HG03460 (cell line): ENCODE measurements around the gene SPATA2L.

Source experiments
- ATAC-seq: cut with Tn5 transposase; IDR thresholded peaks from one replicate; pipeline ENCODE4 v1.9.1; 2021; ENCODE audit not compliant: unreplicated experiment

Gene SPATA2L, protein sequence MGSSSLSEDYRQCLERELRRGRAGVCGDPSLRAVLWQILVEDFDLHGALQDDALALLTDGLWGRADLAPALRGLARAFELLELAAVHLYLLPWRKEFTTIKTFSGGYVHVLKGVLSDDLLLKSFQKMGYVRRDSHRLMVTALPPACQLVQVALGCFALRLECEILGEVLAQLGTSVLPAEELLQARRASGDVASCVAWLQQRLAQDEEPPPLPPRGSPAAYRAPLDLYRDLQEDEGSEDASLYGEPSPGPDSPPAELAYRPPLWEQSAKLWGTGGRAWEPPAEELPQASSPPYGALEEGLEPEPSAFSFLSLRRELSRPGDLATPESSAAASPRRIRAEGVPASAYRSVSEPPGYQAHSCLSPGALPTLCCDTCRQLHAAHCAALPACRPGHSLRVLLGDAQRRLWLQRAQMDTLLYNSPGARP

DNA sequence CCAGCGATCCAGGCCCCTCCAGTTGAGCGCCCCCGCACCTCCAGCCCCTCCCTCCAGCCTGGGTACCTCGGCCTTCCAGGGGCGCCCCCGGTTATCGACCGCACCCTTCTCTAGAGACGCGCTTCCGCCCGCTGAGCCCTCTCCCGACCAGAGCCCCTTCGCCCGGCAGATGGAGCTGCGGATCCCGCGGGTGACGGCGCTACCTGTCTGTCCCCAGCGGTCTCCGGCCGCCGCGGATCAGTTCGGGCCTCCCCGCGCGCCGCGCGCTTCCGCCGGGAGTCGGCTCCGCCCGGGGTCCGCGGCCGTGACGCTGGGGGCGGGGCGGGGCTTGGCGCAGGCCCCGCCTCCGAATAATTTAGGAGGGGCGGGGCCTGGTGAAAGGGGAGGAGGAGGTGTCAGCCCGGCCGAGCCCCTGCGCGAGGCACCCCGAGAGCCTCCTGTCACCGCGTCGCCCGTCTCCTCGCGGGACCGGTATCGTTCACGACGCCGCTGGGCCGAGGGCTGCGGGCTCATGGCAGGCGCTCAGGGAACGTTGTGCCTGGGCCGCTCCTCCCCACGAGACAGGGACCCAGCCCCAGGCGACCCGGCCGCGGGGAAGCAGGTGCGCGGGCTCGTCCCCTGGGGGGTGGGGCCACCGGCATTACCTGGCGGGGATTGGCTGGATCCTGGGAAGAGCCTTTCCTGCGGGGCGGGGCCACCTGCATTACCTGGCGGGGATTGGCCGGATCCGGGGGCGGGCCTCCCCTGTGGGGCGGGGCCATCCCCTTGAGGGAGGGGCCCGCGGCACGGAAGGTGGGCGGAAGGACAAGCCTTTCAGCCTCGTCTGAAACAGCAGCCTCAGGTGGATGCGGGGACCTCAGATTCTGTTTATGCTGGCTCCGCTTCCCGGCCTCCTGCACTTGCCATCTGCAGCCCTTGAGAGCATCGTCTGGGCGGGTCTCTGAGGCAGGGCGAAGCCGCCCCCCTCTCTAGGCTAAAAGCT is at the start of gene SPATA2L:
SPATA2L (minus strand) TSS at position 281 of the 982 bp plus-strand sequence. CDS start 473 bp downstream, outside the sequence.
- peak; percentile 53 for ATAC-seq

DNA sequence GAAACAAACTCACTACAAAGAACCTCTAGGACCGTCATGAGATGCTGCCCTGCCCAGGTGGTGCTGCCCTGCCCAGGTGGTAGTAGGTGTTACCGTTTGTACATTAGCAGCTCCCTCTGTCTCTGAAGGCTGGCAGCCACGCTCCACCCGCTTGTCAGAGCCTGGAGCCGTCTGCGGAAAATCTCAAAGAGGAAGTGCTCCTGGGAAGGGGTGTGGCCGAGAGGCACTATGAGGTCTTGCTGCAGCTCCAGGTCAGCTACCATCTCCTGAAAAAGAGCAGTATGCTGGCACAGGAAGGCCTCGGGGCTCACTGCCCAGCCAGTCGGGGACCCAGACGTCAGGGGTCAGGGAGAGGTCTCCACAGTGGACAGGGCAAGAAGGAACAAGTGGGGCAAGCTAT is 48.1 kb upstream of the SPATA2L start:
- ATAC-seq: no peak

- no peak for ATAC-seq
Measured at GRCh38 chr16:89748921-89749320, 47.4 kb upstream of the SPATA2L start.

DNA sequence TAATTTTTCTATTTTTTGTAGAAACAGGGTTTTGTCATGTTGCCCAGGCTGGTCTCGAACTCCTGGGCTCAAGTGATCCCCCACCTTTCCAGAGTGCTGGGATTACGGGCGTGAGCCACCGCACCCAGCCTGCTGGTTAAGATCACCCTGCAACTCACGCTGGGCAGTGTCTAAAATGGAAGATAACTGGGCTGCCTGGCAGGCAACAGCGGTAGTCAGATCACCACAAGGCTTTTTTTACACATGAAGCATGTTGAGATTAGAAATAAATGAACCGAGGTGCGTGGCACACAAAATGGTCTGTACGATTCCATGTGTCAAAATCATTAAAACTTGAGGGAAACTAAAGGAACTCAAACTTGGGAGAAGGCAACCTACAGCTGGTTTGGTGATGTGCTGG is 46.6 kb upstream of the SPATA2L start:
- no peak for ATAC-seq

DNA sequence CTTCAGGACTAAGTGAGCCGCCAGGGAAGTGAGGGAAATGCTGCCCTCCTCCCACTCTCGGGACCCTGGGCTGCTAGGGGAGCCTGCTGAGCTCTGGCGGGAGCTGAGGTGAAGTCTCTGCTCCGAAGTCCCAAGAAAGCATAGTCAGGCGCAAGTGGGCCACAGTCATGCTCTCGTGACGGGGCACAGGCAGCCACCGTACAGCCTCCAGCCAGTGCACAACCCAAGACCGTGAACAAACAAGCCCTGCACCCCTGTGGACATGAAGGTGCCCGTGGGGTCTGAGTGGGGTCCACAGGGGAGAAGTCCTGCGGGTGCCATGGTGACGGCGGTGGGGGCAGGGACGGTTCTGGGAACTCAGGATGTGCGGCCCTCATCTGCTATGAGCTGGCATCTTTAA is 44.5 kb upstream of the SPATA2L start:
- no peak for ATAC-seq

- no peak for ATAC-seq
Measured at GRCh38 chr16:89744813-89745212, 43.3 kb upstream of the SPATA2L start.

GRCh38 chr16:89742948-89743347 is 41.4 kb upstream of the SPATA2L start:
- ATAC-seq: no peak

DNA sequence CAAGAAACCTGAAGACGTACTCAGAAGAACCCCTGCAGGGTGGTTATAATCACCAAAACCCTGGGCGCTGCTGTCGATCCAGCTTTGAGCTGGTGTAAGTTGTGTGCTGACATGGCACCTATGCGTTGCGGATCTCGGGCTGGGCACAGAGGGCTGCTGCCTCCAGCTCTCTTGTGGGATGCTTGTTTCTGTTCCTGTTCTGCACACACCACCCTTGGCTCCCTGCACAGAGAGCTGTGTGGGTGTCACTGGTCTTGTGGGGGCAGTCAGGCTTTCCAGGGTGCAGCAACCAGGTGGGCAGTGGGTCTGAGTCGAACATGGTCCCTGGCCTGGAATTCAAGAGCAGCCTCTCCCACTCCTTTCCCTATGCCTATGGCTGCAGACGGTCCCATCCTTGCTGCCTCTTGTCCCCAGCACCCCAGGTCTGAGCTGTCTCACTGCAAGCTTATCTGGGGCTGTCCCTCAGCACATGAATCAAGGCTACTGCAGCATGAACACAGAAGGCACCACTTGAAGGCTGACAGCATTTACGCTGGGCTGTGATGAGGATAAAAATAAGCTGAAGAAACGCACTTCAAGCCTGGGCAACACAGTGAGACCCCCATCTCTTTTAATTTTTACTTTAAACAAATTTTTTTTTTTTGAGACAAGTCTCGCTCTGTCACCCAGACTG is 40.0 kb upstream of the SPATA2L start:
- ATAC-seq: no peak

DNA sequence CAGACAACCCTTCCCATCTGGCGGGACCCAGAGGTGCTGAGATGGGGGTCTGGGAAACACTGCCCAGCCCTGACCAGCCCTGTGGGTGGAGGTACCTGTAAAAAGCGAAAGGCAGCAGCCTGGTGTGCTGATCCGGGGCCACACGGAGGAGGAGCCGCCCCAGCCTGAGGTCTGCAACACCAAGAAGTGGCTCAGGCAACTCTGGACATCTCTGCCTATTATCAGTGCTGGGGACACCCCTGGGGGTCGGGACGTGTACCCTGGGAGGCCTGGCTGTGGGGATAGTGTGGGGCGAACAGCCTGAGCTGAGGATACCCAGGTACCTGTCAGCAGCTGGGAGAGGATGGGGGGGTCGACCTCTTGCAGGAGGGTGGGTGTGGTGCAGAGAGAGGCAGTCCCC is 37.9 kb upstream of the SPATA2L start:
- no peak for ATAC-seq

- ATAC-seq: no peak
Measured at GRCh38 chr16:89738538-89739317, 37.2 kb upstream of the SPATA2L start.

GRCh38 chr16:89738072-89738377 is 36.5 kb upstream of the SPATA2L start:
- no peak for ATAC-seq

- no peak for ATAC-seq
Measured at GRCh38 chr16:89737341-89738071, 36.0 kb upstream of the SPATA2L start.

DNA sequence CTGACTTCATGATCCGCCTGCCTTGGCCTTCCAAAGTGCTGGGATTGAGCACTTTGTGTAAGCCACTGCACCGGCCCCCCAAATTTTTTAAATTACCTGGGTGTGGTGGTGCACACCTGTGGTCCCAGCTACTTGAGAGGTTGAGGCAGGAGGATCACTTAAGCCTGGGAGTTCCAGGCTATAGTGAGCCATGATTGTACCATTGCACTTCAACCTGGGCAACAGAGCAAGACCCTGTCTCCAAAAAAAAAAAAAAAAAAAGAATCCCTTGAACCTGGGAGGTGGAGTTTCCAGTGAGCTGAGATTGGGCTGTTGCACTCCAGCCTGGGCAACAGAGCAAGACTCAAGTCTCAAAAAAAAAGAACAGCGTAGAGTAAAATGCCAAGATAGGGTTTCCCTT is 35.0 kb upstream of the SPATA2L start:
- ATAC-seq: no peak

- no peak for ATAC-seq
Measured at GRCh38 chr16:89733792-89734191, 32.3 kb upstream of the SPATA2L start.

GRCh38 chr16:89733322-89733721 is 31.8 kb upstream of the SPATA2L start:
- ATAC-seq: no peak

DNA sequence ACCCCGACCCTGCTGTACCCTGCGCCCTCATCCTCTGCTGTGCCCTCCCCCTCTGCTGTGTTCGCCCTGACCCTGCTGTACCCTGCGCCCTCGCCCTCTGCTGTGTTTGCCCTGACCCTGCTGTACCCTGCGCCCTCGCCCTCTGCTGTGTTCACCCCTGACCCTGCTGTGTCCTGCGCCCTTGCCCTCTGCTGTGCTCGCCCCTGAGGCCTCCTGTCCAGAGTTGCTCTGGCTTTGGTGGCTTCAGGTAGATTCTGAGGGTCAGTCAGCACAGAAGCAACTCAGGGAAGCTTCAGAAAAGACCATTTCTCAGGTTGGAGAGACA is 31.4 kb upstream of the SPATA2L start:
- no peak for ATAC-seq

DNA sequence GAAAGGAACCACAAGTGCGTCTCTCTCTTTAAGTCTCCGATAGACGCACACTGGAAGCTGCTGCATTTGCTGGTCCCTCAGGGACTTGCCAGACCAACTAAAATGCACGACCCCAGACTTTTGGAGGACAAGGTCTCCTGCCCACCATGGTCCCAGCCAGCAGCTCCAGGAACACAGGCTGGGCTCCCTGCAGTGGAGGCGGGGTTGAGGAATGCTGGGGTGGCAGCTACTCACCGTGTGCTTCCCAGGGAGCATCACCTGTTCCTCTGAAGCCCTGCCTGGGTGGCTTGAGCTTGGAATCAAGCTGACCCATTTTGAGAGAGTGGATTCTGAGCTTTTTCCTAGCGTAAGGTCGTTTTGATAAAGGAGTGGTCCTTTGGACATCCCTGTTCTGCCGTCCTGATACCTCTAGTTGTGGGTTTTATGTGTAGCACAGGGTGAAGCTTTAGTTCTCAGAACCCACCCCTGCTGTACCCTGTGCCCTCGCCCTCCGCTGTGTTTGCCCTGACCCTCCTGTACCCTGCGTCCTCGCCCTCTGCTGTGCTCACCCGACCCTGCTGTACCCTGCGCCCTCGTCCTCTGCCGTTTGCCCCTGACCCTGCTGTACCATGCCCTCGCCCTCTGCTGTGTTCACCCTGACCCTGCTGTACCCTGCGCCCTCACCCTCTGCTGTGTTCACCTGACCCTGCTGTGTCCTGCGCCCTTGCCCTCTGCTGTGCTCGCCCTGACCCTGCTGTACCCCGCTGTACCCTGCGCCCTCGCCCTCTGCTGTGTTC is 30.8 kb upstream of the SPATA2L start:
- ATAC-seq: no peak

DNA sequence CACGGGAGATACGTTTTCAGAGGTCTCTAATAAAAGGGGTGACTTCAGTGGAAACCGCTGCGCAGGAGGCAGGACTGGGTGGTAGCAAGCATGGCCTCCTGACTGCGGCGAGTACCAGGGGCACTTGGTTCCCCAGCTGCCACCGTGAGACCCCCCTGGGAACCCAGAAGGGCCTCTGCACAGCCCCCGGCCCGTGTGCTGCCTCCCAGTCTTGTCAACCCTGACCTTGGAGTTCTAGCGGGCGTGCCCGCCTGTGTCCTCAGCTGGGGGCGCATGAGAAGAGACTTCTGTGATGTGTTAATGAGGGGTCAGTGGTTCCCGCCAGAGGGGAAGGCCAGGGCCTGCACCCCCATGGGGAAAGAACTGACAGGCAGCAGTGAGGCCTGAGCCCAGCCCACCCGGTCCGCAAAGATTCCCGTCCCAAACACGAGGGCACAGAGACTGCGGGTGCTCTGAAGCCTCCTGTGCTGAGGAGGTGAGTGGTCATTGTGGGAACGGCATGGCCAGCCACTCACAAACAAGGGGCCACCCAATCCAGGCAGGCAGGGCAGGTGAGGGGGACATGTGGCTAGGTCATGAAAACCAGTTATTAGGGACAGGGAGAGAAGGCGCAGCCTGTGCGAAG is 29.2 kb upstream of the SPATA2L start:
- ATAC-seq: no peak
